Astrocyte (in vitro differentiated cells and primary cell): ENCODE results near the gene PAQR4.

Experiments used
- EZH2 ChIP-seq: IDR thresholded peaks from 2 replicates; pipeline ENCODE4 v1.6.1; 2012; ENCODE audit warnings: mild to moderate bottlenecking, low read length, inconsistent platforms; ENCODE audit not compliant: insufficient read depth
- TF ChIP-seq, protein P1 (sequence below): IDR thresholded peaks from 2 replicates; pipeline ENCODE4 v1.5.1; 2011; ENCODE audit warnings: low read depth, mild to moderate bottlenecking, inconsistent platforms, low read length, moderate library complexity; ENCODE audit not compliant: insufficient read depth

- TF ChIP-seq, protein P1, sequence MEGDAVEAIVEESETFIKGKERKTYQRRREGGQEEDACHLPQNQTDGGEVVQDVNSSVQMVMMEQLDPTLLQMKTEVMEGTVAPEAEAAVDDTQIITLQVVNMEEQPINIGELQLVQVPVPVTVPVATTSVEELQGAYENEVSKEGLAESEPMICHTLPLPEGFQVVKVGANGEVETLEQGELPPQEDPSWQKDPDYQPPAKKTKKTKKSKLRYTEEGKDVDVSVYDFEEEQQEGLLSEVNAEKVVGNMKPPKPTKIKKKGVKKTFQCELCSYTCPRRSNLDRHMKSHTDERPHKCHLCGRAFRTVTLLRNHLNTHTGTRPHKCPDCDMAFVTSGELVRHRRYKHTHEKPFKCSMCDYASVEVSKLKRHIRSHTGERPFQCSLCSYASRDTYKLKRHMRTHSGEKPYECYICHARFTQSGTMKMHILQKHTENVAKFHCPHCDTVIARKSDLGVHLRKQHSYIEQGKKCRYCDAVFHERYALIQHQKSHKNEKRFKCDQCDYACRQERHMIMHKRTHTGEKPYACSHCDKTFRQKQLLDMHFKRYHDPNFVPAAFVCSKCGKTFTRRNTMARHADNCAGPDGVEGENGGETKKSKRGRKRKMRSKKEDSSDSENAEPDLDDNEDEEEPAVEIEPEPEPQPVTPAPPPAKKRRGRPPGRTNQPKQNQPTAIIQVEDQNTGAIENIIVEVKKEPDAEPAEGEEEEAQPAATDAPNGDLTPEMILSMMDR, result no peak
- TF ChIP-seq EZH2, result no peak
These were observed 18.7 kb downstream of the PAQR4 start for GRCh38 chr16:2987833-2988232.
